ENCODE data around the gene SRSF11. TPM values are rescaled to one million over a fixed set of nuclear protein-coding genes. Genes with fewer than 3 reads are reported as not detected.

The SRSF11 gene
- total RNA-seq, 1 experiment from 2014 or later = 217 TPM

DNA sequence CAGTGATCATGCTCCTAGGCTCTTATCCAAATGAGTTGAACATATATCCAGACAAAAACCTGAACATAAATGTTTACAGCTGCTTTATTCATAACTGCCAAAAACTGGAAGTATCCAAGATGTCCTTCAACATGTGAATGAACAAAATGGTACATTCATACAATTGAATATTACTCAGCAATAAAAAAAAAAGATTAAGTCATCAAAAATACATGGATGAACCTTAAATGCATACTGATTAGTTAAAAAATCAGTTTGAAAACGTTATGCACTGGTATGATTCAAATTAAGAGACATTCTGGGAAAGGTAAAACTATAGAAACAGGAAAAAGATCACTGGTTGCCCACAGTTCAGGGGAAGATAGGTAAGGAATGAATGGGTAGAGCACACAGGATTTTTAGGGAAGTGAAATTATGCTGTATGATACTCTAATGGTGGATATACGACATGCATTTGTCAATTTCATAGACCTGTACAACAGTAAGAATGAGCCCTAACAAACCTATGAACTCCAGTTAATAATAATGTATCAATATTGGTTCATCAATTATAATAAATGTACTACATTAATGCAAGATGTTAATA is 18.9 kb upstream of the SRSF11 start:
- ChIA-PET CTCF (no interaction called here), POLR2A (ENCODE audit: low non-redundant PET) (no interaction called here)
- Histone ChIP-seq H3K4me1 (ENCODE audit: insufficient read depth, low read length, poor library complexity, severe bottlenecking) (peaks cover 9% of the 10 kb centered on the region), H3K9me3 (ENCODE audit: low read depth, low read length, poor library complexity, severe bottlenecking) (no peaks in the 10 kb centered on the region), H3K4me3 (ENCODE audit: low read depth, low read length, poor library complexity, severe bottlenecking) (no peak overlapping the region), H3K27ac (ENCODE audit: low read depth, low read length, poor library complexity, severe bottlenecking) (no peak overlapping the region), H3K36me3 (ENCODE audit: insufficient read depth, low read length, poor library complexity, severe bottlenecking) (peaks cover 3% of the 10 kb centered on the region), H3K27me3 (replicated peaks; ENCODE audit: insufficient read depth, low read depth, low read length, poor library complexity) (no peaks in the 10 kb centered on the region)
- TF ChIP-seq EZH2 (IDR thresholded peaks at IDR 0.05; ENCODE audit: borderline replicate concordance, low read depth, low read length, poor library complexity, severe bottlenecking) = no peak
- TF ChIP-seq, protein P1, sequence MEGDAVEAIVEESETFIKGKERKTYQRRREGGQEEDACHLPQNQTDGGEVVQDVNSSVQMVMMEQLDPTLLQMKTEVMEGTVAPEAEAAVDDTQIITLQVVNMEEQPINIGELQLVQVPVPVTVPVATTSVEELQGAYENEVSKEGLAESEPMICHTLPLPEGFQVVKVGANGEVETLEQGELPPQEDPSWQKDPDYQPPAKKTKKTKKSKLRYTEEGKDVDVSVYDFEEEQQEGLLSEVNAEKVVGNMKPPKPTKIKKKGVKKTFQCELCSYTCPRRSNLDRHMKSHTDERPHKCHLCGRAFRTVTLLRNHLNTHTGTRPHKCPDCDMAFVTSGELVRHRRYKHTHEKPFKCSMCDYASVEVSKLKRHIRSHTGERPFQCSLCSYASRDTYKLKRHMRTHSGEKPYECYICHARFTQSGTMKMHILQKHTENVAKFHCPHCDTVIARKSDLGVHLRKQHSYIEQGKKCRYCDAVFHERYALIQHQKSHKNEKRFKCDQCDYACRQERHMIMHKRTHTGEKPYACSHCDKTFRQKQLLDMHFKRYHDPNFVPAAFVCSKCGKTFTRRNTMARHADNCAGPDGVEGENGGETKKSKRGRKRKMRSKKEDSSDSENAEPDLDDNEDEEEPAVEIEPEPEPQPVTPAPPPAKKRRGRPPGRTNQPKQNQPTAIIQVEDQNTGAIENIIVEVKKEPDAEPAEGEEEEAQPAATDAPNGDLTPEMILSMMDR (conservative IDR thresholded peaks at IDR 0.05; ENCODE audit: low read depth, low read length) = no peak
- DNase-seq (ENCODE audit: low spot score) = no peak
- intact Hi-C loops (cut with micrococcal nuclease; ENCODE audit: unreplicated experiment) = no loop called here
- BruUV-seq (replicated peaks) = no TSS peak

DNA sequence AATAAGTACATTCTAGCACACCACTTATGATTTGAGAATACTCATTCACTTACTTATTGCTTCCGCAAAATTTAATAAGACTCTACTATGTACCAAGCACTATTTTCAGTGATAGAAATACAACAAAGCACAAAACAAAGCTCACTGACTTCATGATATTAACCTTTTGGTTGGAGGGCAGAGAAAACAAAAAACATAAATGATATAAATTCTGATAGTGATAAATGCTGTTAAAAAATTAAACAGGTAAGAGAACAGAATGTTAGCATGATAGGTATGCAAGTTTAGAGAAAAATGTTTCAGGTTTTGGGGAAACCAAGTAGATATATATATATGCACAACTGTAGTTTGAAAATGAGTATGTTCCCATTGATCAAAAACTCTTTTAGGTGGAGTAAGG is 17.0 kb upstream of the SRSF11 start:
- DNase-seq (ENCODE audit: low spot score) = no peak
- TF ChIP-seq, protein P1 (conservative IDR thresholded peaks at IDR 0.05; ENCODE audit: low read depth, low read length) = no peak
- no peak for TF ChIP-seq EZH2 (IDR thresholded peaks at IDR 0.05; ENCODE audit: borderline replicate concordance, low read depth, low read length, poor library complexity, severe bottlenecking)
- peaks cover 16% of the 10 kb centered on the region for H3K36me3 ChIP-seq (ENCODE audit: insufficient read depth, low read length, poor library complexity, severe bottlenecking)
- H3K27me3 ChIP-seq (replicated peaks; ENCODE audit: insufficient read depth, low read depth, low read length, poor library complexity) = no peaks in the 10 kb centered on the region
- H3K27ac ChIP-seq (ENCODE audit: low read depth, low read length, poor library complexity, severe bottlenecking) = no peak overlapping the region
- H3K4me1 ChIP-seq (ENCODE audit: insufficient read depth, low read length, poor library complexity, severe bottlenecking) = peaks cover 15% of the 10 kb centered on the region
- no TSS peak for BruUV-seq (replicated peaks)
- intact Hi-C loops (cut with micrococcal nuclease; ENCODE audit: unreplicated experiment) = no loop called here
- CTCF ChIA-PET = interaction anchor here (0.5 kb wide), 1 partner anchor 303 kb away, joined by 3 read pairs; no protein-coding TSS in a partner anchor
- H3K9me3 ChIP-seq (ENCODE audit: low read depth, low read length, poor library complexity, severe bottlenecking) = no peaks in the 10 kb centered on the region
- POLR2A ChIA-PET (ENCODE audit: low non-redundant PET) = no interaction called here
- H3K4me3 ChIP-seq (ENCODE audit: low read depth, low read length, poor library complexity, severe bottlenecking) = peak overlapping the region; percentile 67

DNA sequence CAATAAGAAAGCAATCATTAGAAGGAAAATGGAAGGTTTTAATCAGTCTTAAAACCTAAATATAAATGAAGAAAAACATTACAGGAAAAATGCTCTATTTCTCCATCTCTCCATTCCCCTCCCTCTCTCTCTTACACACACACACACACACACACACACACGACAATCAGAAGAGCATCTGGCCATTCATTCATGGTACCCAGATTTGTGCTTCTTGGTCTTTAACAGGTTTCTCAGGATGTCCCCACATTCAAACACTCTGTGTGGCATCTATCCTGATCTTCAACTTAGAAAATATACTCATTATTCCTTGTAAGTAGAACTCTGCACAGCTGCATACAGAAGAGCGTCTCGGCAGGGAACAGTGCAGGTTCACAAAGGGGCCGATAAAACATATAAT is 16.6 kb upstream of the SRSF11 start:
- no peaks in the 10 kb centered on the region for H3K27me3 ChIP-seq (replicated peaks; ENCODE audit: insufficient read depth, low read depth, low read length, poor library complexity)
- TF ChIP-seq, protein P1 (conservative IDR thresholded peaks at IDR 0.05; ENCODE audit: low read depth, low read length) = no peak
- TF ChIP-seq EZH2 (IDR thresholded peaks at IDR 0.05; ENCODE audit: borderline replicate concordance, low read depth, low read length, poor library complexity, severe bottlenecking) = no peak
- H3K27ac ChIP-seq (ENCODE audit: low read depth, low read length, poor library complexity, severe bottlenecking) = peak overlapping the region; percentile 91
- ChIA-PET POLR2A (ENCODE audit: low non-redundant PET) (no interaction called here), CTCF (interaction anchor here (0.5 kb wide), 1 partner anchor 303 kb away, joined by 3 read pairs; no protein-coding TSS in a partner anchor)
- BruUV-seq (replicated peaks) = no TSS peak
- peaks cover 15% of the 10 kb centered on the region for H3K4me1 ChIP-seq (ENCODE audit: insufficient read depth, low read length, poor library complexity, severe bottlenecking)
- peaks cover 16% of the 10 kb centered on the region for H3K36me3 ChIP-seq (ENCODE audit: insufficient read depth, low read length, poor library complexity, severe bottlenecking)
- H3K4me3 ChIP-seq (ENCODE audit: low read depth, low read length, poor library complexity, severe bottlenecking) = peak overlapping the region; percentile 67
- peak; percentile 19 for DNase-seq (ENCODE audit: low spot score)
- H3K9me3 ChIP-seq (ENCODE audit: low read depth, low read length, poor library complexity, severe bottlenecking) = no peaks in the 10 kb centered on the region
- intact Hi-C loops (cut with micrococcal nuclease; ENCODE audit: unreplicated experiment) = no loop called here
